ENCODE results near the gene C8G. TPM values are rescaled to one million over a fixed set of nuclear protein-coding genes. Genes with fewer than 3 reads are reported as not detected.

Gene C8G
- total RNA-seq, 1 experiment from 2014 or later: 2.9 TPM

GRCh38 chr9:136969774-136970173 is 24.7 kb downstream of the C8G start:
- peak; percentile 22; the same call in 1 of the 2 replicates for ATAC-seq
- H3K36me3 ChIP-seq (ENCODE audit: control insufficient read depth, insufficient read depth, low read length): no peaks in the 10 kb centered on the region
- no peaks in the 10 kb centered on the region for H3K9me3 ChIP-seq (ENCODE audit: control insufficient read depth, insufficient read depth, low read depth, low read length)
- no peaks in the 10 kb centered on the region for H3K27me3 ChIP-seq (ENCODE audit: control insufficient read depth, insufficient read depth, low read length)
- no TSS peak for BruUV-seq (replicated peaks)
- ChIA-PET POLR2A (no interaction called here), CTCF (no interaction called here)
- peaks cover under 1% of the 10 kb centered on the region; the same call in 1 of the 2 replicates for H3K4me1 ChIP-seq (ENCODE audit: control insufficient read depth, insufficient read depth, low read length)
- no peak for DNase-seq (ENCODE audit: low read depth, low spot score)
- no peak for TF ChIP-seq POLR2AphosphoS5 (IDR thresholded peaks at IDR 0.05; ENCODE audit: low read depth, low read length)
- TF ChIP-seq, protein P1, sequence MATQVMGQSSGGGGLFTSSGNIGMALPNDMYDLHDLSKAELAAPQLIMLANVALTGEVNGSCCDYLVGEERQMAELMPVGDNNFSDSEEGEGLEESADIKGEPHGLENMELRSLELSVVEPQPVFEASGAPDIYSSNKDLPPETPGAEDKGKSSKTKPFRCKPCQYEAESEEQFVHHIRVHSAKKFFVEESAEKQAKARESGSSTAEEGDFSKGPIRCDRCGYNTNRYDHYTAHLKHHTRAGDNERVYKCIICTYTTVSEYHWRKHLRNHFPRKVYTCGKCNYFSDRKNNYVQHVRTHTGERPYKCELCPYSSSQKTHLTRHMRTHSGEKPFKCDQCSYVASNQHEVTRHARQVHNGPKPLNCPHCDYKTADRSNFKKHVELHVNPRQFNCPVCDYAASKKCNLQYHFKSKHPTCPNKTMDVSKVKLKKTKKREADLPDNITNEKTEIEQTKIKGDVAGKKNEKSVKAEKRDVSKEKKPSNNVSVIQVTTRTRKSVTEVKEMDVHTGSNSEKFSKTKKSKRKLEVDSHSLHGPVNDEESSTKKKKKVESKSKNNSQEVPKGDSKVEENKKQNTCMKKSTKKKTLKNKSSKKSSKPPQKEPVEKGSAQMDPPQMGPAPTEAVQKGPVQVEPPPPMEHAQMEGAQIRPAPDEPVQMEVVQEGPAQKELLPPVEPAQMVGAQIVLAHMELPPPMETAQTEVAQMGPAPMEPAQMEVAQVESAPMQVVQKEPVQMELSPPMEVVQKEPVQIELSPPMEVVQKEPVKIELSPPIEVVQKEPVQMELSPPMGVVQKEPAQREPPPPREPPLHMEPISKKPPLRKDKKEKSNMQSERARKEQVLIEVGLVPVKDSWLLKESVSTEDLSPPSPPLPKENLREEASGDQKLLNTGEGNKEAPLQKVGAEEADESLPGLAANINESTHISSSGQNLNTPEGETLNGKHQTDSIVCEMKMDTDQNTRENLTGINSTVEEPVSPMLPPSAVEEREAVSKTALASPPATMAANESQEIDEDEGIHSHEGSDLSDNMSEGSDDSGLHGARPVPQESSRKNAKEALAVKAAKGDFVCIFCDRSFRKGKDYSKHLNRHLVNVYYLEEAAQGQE (IDR thresholded peaks at IDR 0.05; ENCODE audit: insufficient read depth in 1 of 2, low read depth in 2 of 2, low read length in 1 of 2): no peak
- no peak for TF ChIP-seq CTCF (IDR thresholded peaks at IDR 0.05)
- TF ChIP-seq SIN3A (IDR thresholded peaks at IDR 0.05; ENCODE audit: borderline replicate concordance, insufficient read depth, low read depth, low read length): no peak
- TF ChIP-seq TCF7L2 (IDR thresholded peaks at IDR 0.05; ENCODE audit: low read depth, low read length): no peak
- intact Hi-C loops (cut with micrococcal nuclease; ENCODE audit: unreplicated experiment): no loop called here
- in situ Hi-C loops (cut with HindIII; ENCODE audit: low pct_unique_long_range_greater_than_20kb, low sequenced_read_pairs): no loop called here
- no peak overlapping the region for H3K4me3 ChIP-seq (ENCODE audit: low read depth in 2 of 2, low read length in 2 of 2)
- H3K27ac ChIP-seq (ENCODE audit: low read length): no peak overlapping the region

DNA sequence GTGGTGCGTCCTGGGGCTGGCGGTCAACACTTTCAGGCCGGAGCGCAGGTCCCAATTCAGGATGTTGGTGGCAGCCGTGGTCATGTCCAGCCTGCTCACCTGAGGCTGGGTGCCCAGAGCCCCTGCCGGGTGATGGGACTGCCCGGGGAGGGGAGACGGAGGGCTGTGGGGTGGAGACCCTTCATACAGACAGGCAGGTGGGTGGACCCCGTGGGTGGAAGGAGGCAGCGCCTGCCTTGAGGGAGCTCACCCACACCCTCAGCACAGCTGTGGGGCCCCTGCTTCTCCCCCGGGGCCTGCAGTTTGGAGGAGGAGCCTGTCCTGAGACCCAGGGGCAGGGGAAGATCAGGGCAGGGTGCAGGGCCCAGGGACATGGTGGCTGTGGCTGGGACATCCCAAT is 25.3 kb downstream of the C8G start:
- ATAC-seq (no peak), DNase-seq (ENCODE audit: low read depth, low spot score) (no peak)
- H3K4me1 ChIP-seq (ENCODE audit: control insufficient read depth, insufficient read depth, low read length): no peaks in the 10 kb centered on the region
- no peaks in the 10 kb centered on the region for H3K9me3 ChIP-seq (ENCODE audit: control insufficient read depth, insufficient read depth, low read depth, low read length)
- no TSS peak for BruUV-seq (replicated peaks)
- H3K27me3 ChIP-seq (ENCODE audit: control insufficient read depth, insufficient read depth, low read length): no peaks in the 10 kb centered on the region
- no peak overlapping the region for H3K27ac ChIP-seq (ENCODE audit: low read length)
- TF ChIP-seq, protein P1 (IDR thresholded peaks at IDR 0.05; ENCODE audit: insufficient read depth in 1 of 2, low read depth in 2 of 2, low read length in 1 of 2): no peak
- TF ChIP-seq POLR2AphosphoS5 (IDR thresholded peaks at IDR 0.05; ENCODE audit: low read depth, low read length): no peak
- no peak for TF ChIP-seq CTCF (IDR thresholded peaks at IDR 0.05)
- TF ChIP-seq SIN3A (IDR thresholded peaks at IDR 0.05; ENCODE audit: borderline replicate concordance, insufficient read depth, low read depth, low read length): no peak
- no peak for TF ChIP-seq TCF7L2 (IDR thresholded peaks at IDR 0.05; ENCODE audit: low read depth, low read length)
- no peaks in the 10 kb centered on the region for H3K36me3 ChIP-seq (ENCODE audit: control insufficient read depth, insufficient read depth, low read length)
- intact Hi-C loops (cut with micrococcal nuclease; ENCODE audit: unreplicated experiment) (no loop called here), in situ Hi-C loops (cut with HindIII; ENCODE audit: low pct_unique_long_range_greater_than_20kb, low sequenced_read_pairs) (no loop called here)
- ChIA-PET CTCF (no interaction called here), POLR2A (no interaction called here)
- no peak overlapping the region for H3K4me3 ChIP-seq (ENCODE audit: low read depth in 2 of 2, low read length in 2 of 2)
